ENCODE data around the gene MPC2. TPM values are rescaled to one million over a fixed set of nuclear protein-coding genes. Genes with fewer than 3 reads are reported as not detected.

Gene MPC2
- total RNA-seq, 6 donors from 2014 or later, result 11.5 to 55.6 (median 26.7) TPM

DNA sequence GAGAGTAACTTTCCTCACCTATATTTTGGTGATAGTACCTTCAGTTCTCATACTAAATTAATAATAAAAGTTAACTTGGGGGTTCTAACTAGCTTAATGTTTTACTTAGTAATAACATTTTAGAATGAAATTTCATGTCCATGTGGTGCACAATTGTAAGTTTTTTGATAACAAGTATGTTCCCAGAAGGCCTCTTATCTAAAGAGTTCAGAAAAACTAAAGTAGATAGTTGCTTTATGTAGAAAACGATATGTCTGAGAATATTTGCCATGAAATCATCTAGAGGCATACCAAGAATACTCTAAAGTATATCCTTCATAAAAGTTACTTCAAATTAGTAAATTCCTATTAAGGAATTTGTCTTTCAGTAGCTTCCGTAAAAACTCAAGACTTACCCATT, 12.8 kb downstream of the MPC2 start:
- DNase-seq, result no peak
- H3K27me3 ChIP-seq, result no peaks in the 10 kb centered on the region
- H3K27ac ChIP-seq, result no peak overlapping the region
- TF ChIP-seq POLR2A (IDR thresholded peaks at IDR 0.05) (no peak), POLR2AphosphoS5 (IDR thresholded peaks at IDR 0.05) (no peak), EP300 (IDR thresholded peaks at IDR 0.05) (no peak)
- TF ChIP-seq, protein P1, sequence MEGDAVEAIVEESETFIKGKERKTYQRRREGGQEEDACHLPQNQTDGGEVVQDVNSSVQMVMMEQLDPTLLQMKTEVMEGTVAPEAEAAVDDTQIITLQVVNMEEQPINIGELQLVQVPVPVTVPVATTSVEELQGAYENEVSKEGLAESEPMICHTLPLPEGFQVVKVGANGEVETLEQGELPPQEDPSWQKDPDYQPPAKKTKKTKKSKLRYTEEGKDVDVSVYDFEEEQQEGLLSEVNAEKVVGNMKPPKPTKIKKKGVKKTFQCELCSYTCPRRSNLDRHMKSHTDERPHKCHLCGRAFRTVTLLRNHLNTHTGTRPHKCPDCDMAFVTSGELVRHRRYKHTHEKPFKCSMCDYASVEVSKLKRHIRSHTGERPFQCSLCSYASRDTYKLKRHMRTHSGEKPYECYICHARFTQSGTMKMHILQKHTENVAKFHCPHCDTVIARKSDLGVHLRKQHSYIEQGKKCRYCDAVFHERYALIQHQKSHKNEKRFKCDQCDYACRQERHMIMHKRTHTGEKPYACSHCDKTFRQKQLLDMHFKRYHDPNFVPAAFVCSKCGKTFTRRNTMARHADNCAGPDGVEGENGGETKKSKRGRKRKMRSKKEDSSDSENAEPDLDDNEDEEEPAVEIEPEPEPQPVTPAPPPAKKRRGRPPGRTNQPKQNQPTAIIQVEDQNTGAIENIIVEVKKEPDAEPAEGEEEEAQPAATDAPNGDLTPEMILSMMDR (IDR thresholded peaks at IDR 0.05), result no peak
- WGBS, 2 donors, result 83 to 94% methylated on average over 2 of the region's 2 CpGs
- no peaks in the 10 kb centered on the region for H3K36me3 ChIP-seq
- H3K4me1 ChIP-seq, result peaks cover 0 to 4% (median 3%) of the 10 kb centered on the region in 4 donors
- ATAC-seq (ENCODE audit: low FRiP score in 2 of 2), result no peak
- H3K4me3 ChIP-seq, result no peak overlapping the region
- H3K9me3 ChIP-seq, result no peaks in the 10 kb centered on the region

DNA sequence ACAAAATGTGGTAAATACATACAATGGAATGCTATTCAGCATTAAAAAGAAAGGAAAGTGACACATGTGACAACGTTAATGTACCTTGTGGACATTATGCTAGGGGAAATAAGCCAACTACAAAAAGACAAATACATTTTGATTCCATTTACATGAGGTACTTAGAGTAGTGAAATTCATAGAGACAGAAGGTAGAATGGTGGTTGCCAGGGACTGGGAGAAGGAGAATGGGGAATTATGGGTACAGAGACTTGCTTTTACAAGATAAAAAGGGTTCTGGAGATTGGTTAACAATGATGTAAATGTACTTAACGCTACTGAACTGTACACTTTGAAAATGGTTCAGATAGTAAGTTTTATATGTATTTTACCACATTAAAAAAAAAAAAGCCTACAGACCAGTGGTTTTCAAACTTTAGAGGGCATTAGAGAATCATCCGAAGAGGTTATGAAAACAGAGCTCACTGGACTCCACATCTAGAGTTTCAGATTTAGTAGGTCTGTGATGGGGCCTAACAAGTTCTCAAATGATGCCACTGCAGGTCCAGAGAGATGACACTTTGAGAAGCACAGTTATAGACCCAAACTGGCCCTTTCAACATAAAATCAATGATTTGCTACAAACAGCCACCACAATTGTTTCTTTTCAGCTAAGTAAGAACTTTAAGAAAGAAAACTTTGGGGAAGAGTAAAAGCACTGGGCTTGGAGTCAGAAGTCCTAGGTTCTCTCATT, 13.4 kb downstream of the MPC2 start:
- H3K27me3 ChIP-seq, result no peaks in the 10 kb centered on the region
- peaks cover 0 to 4% (median 3%) of the 10 kb centered on the region in 4 donors for H3K4me1 ChIP-seq
- H3K4me3 ChIP-seq, result no peak overlapping the region
- H3K36me3 ChIP-seq, result no peaks in the 10 kb centered on the region
- no peak for TF ChIP-seq EP300 (IDR thresholded peaks at IDR 0.05)
- no peak for TF ChIP-seq POLR2A (IDR thresholded peaks at IDR 0.05)
- TF ChIP-seq, protein P1 (IDR thresholded peaks at IDR 0.05), result no peak
- TF ChIP-seq POLR2AphosphoS5 (IDR thresholded peaks at IDR 0.05), result no peak
- no peak for ATAC-seq (ENCODE audit: low FRiP score in 2 of 2)
- DNase-seq, result no peak
- H3K9me3 ChIP-seq, result no peaks in the 10 kb centered on the region
- 87% methylated on average over 3 of the region's 3 CpGs for WGBS, 2 donors
- no peak overlapping the region for H3K27ac ChIP-seq

DNA sequence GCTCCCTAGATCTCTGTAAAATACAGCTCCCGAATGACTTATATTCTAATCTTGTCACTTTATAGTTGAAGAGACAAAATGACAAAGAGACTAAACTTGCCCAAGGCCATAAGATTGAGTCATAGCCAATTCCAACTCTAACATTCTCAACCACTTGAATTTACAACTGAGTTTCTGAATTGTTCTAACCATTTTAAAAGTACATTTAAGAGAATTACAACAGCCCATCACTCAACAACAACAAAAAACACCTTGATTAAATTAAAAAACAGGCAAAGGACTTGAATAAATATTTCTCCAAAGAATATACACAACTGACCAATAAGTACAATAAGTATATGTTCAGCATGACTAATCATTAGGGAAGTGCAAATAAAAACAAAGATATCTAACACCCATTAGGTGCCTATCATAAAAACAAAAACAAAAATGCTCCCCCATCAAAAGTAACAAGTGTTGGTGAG, 14.2 kb downstream of the MPC2 start:
- no peaks in the 10 kb centered on the region for H3K9me3 ChIP-seq
- H3K36me3 ChIP-seq, result peaks cover 0 to 7% (median 0%) of the 10 kb centered on the region in 4 donors
- no peaks in the 10 kb centered on the region for H3K27me3 ChIP-seq
- 79 to 85% methylated on average over 1 of the region's 1 CpG for WGBS, 2 donors
- no peak for DNase-seq
- no peak for TF ChIP-seq EP300 (IDR thresholded peaks at IDR 0.05)
- no peak for TF ChIP-seq POLR2A (IDR thresholded peaks at IDR 0.05)
- TF ChIP-seq POLR2AphosphoS5 (IDR thresholded peaks at IDR 0.05), result no peak
- TF ChIP-seq, protein P1 (IDR thresholded peaks at IDR 0.05), result no peak
- ATAC-seq (ENCODE audit: low FRiP score in 2 of 2), result no peak
- peaks cover 0 to 4% (median 3%) of the 10 kb centered on the region in 4 donors for H3K4me1 ChIP-seq
- H3K4me3 ChIP-seq, result no peak overlapping the region
- H3K27ac ChIP-seq, result no peak overlapping the region

DNA sequence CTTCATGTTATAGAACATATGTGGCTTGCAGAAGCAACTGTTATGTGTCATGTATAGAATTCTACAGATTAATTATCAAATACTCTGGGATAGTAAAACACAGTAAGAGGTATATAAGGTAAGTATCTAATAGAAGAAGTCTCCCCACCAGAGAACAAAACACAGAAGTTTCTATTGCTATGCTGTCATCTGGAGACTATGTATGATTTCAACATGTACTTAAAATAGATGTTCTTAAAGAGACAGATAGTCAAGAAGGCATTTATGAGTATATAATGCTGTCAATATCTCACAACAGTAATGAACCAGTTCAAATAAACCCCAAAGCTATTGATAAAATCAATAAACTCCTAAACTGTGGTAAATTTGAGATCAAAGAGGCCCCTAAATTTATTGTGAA, 14.8 kb downstream of the MPC2 start:
- H3K9me3 ChIP-seq, result no peaks in the 10 kb centered on the region
- no peak for TF ChIP-seq POLR2A (IDR thresholded peaks at IDR 0.05)
- TF ChIP-seq POLR2AphosphoS5 (IDR thresholded peaks at IDR 0.05), result no peak
- TF ChIP-seq EP300 (IDR thresholded peaks at IDR 0.05), result no peak
- TF ChIP-seq, protein P1 (IDR thresholded peaks at IDR 0.05), result no peak
- H3K36me3 ChIP-seq, result peaks cover 0 to 9% (median 0%) of the 10 kb centered on the region in 4 donors
- no peak overlapping the region for H3K4me3 ChIP-seq
- H3K27me3 ChIP-seq, result no peaks in the 10 kb centered on the region
- peaks cover 0 to 4% (median 3%) of the 10 kb centered on the region in 4 donors for H3K4me1 ChIP-seq
- H3K27ac ChIP-seq, result no peak overlapping the region
- DNase-seq, result no peak
- ATAC-seq (ENCODE audit: low FRiP score in 2 of 2), result no peak
